Caco-2 (cell line): ENCODE results near the gene ATAT1. TPM values are rescaled to one million over a fixed set of nuclear protein-coding genes. Genes with fewer than 3 reads are reported as not detected.
"Not testable (repeated sequence)": the region's sequence is repeated elsewhere in the genome, so short reads cannot be mapped to it uniquely, and the experiment has no call there.

ENCODE experiments used
- BruUV-seq: library from RNA; stranded (reverse); fragments of 400-500 nt; replicated peaks from 2 replicates; lab custom pipeline; 2021; lab: Mats Ljungman, UMichigan
- CTCF ChIA-PET: fragments of 300-600 bp; sonication (Branson Sonifier 250); formaldehyde crosslinking; loops from one replicate; lab custom pipeline; 2022; ENCODE audit warnings: antibody characterized with exemption; lab: Charles Lee
- POLR2A ChIA-PET: fragments of 300-600 bp; sonication (Branson Sonifier 250); formaldehyde crosslinking; loops from one replicate; lab custom pipeline; 2022; ENCODE audit warnings: antibody characterized with exemption; lab: Charles Lee
- DNase-seq, 2 experiments: peaks; one replicate each; pipeline versions ENCODE4 v3.0.0 to v3.0.0-alpha.2; 2020 to 2022
- H3K27me3 ChIP-seq: replicated peaks from 2 replicates; pipeline ENCODE4 v1.6.0; 2011; ENCODE audit warnings: low read length; ENCODE audit not compliant: control insufficient read depth, insufficient read depth
- H3K36me3 ChIP-seq: 2 replicates; pipeline ENCODE4 v1.5.1; 2011; ENCODE audit warnings: low read length; ENCODE audit not compliant: control insufficient read depth, insufficient read depth
- H3K4me1 ChIP-seq: fragments of 250-450 bp; sonication (Bioruptor Pico); 2 replicates; pipeline ENCODE4 v1.5.1; 2020; ENCODE audit warnings: mild to moderate bottlenecking
- H3K4me3 ChIP-seq: 2 replicates; pipeline ENCODE4 v1.5.1; 2011; ENCODE audit warnings: low read depth, mild to moderate bottlenecking, control low read depth, low read length
- H3K9me3 ChIP-seq: fragments of 250-450 bp; sonication (Bioruptor Pico); 2 replicates; pipeline ENCODE4 v1.5.1; 2020; ENCODE audit warnings: mild to moderate bottlenecking, moderate library complexity
- H3K27ac Mint-ChIP-seq: one replicate; pipeline ENCODE4 v1.8.0; 2022; ENCODE audit warnings: mixed read lengths; ENCODE audit not compliant: unreplicated experiment
- H3K27me3 Mint-ChIP-seq: one replicate; pipeline ENCODE4 v1.8.0; 2022; ENCODE audit warnings: mixed read lengths; ENCODE audit not compliant: insufficient read depth, unreplicated experiment
- H3K36me3 Mint-ChIP-seq: one replicate; pipeline ENCODE4 v1.8.0; 2022; ENCODE audit warnings: mild to moderate bottlenecking, mixed read lengths; ENCODE audit not compliant: insufficient read depth, unreplicated experiment
- H3K4me1 Mint-ChIP-seq: one replicate; pipeline ENCODE4 v1.8.0; 2022; ENCODE audit warnings: low read depth, mixed read lengths; ENCODE audit not compliant: unreplicated experiment
- H3K4me3 Mint-ChIP-seq: one replicate; pipeline ENCODE4 v1.8.0; 2022; ENCODE audit warnings: mild to moderate bottlenecking, moderate library complexity, mixed read lengths; ENCODE audit not compliant: unreplicated experiment
- H3K9me3 Mint-ChIP-seq: one replicate; pipeline ENCODE4 v1.8.0; 2022; ENCODE audit warnings: mixed read lengths; ENCODE audit not compliant: unreplicated experiment
- CTCF ChIP-seq, 2 experiments: fragments of 200-600 bp in 1 of 2; IDR thresholded peaks; 1 replicate in 1 of 2; 2 replicates in 1 of 2; pipeline versions ENCODE4 v1.5.1 to v1.8.0; 2011 to 2022; ENCODE audit warnings: antibody characterized with exemption in 1 of 2, control low read depth in 1 of 2, inconsistent platforms in 1 of 2, low read depth in 1 of 2, low read length in 1 of 2, mild to moderate bottlenecking in 1 of 2, moderate library complexity in 1 of 2; ENCODE audit not compliant: insufficient read depth in 1 of 2, severe bottlenecking in 1 of 2, unreplicated experiment in 1 of 2
- intact Hi-C: fragments of 100-400 bp; cut with micrococcal nuclease; formaldehyde crosslinking; loops from one replicate; pipeline ENCODE4 v1.10.0; 2022; ENCODE audit not compliant: unreplicated experiment
- total RNA-seq: library from RNA; stranded (reverse); gene quantifications from 2 replicates; pipeline ENCODE4 v1.2.3, GENCODE V29; 2022

The ATAT1 gene
- total RNA-seq, 1 experiment from 2014 or later: 17.9 TPM

- peaks cover 2% of the 10 kb centered on the region for H3K4me1 Mint-ChIP-seq
- no peak overlapping the region for H3K4me3 ChIP-seq
- H3K4me3 Mint-ChIP-seq: no peak overlapping the region
- H3K36me3 ChIP-seq: no peaks in the 10 kb centered on the region; the same call in 1 of the 2 replicates
- peaks cover 71% of the 10 kb centered on the region for H3K36me3 Mint-ChIP-seq
- TSS peak; percentile 34 for BruUV-seq
- H3K4me1 ChIP-seq: no peaks in the 10 kb centered on the region
- DNase-seq: no peak
- H3K27ac Mint-ChIP-seq: no peak overlapping the region
- no peaks in the 10 kb centered on the region for H3K27me3 ChIP-seq
- no peak for TF ChIP-seq CTCF (IDR thresholded peaks at IDR 0.05; ENCODE audit: insufficient read depth in 1 of 2, low read depth in 1 of 2, low read length in 1 of 2, severe bottlenecking in 1 of 2, unreplicated experiment in 1 of 2)
- H3K9me3 Mint-ChIP-seq: no peaks in the 10 kb centered on the region
- intact Hi-C loops: no loop called here
- CTCF ChIA-PET: interaction anchor here (0.6 kb wide), 1 partner anchor 65 kb away, joined by 3 read pairs; no protein-coding TSS in a partner anchor
- H3K9me3 ChIP-seq: no peaks in the 10 kb centered on the region
- POLR2A ChIA-PET: interaction anchor here (1.0 kb wide), 1 partner anchor 19 kb away, joined by 3 read pairs; no protein-coding TSS in a partner anchor
- no peaks in the 10 kb centered on the region for H3K27me3 Mint-ChIP-seq
Measured at GRCh38 chr6:30664994-30665767, 38.5 kb downstream of the ATAT1 start.

GRCh38 chr6:30666300-30666699 lies 39.6 kb downstream of the ATAT1 start:
- H3K27me3 ChIP-seq, H3K4me1 Mint-ChIP-seq, DNase-seq, H3K9me3 ChIP-seq, intact Hi-C loops, H3K27ac Mint-ChIP-seq, H3K36me3 ChIP-seq, POLR2A ChIA-PET, H3K9me3 Mint-ChIP-seq, H3K27me3 Mint-ChIP-seq, BruUV-seq, H3K4me1 ChIP-seq, H3K4me3 ChIP-seq, H3K4me3 Mint-ChIP-seq, CTCF ChIA-PET: not testable (repeated sequence)
- peaks cover 76% of the 10 kb centered on the region for H3K36me3 Mint-ChIP-seq

GRCh38 chr6:30670760-30671527 lies 44.3 kb downstream of the ATAT1 start:
- peaks cover 6% of the 10 kb centered on the region for H3K4me1 ChIP-seq
- no peaks in the 10 kb centered on the region for H3K36me3 ChIP-seq
- no peaks in the 10 kb centered on the region for H3K27me3 ChIP-seq
- H3K9me3 ChIP-seq: no peaks in the 10 kb centered on the region
- H3K36me3 Mint-ChIP-seq: peaks cover 48% of the 10 kb centered on the region
- H3K4me3 Mint-ChIP-seq: no peak overlapping the region
- intact Hi-C loops: loop anchor here (5.0 kb wide), 1 partner anchor 189 kb away; no protein-coding TSS in a partner anchor
- H3K27me3 Mint-ChIP-seq: no peaks in the 10 kb centered on the region
- BruUV-seq: TSS peak; percentile 17
- no peak for DNase-seq
- no peak overlapping the region for H3K4me3 ChIP-seq
- ChIA-PET CTCF (no interaction called here), POLR2A (no interaction called here)
- peaks cover 5% of the 10 kb centered on the region for H3K4me1 Mint-ChIP-seq
- peak in 1 of 2 experiments; percentile 22 for TF ChIP-seq CTCF (IDR thresholded peaks at IDR 0.05; ENCODE audit: insufficient read depth in 1 of 2, low read depth in 1 of 2, low read length in 1 of 2, severe bottlenecking in 1 of 2, unreplicated experiment in 1 of 2)
- H3K27ac Mint-ChIP-seq: no peak overlapping the region
- no peaks in the 10 kb centered on the region for H3K9me3 Mint-ChIP-seq
